Erythroblast (primary cell): ENCODE data around the gene TRIM25.

Experiments
- GATA1 ChIP-seq: IDR thresholded peaks from 2 replicates; pipeline ENCODE4 v1.6.1; 2011; ENCODE audit warnings: low read depth, mild to moderate bottlenecking, control low read depth, low read length, moderate library complexity
- POLR2A ChIP-seq: IDR thresholded peaks from 2 replicates; pipeline ENCODE4 v1.6.1; 2011; ENCODE audit warnings: mild to moderate bottlenecking, low read length

- TF ChIP-seq POLR2A (no peak), GATA1 (no peak)
Observed at GRCh38 chr17:56937687-56938086, 23.8 kb upstream of the TRIM25 start.
